SKM-1 (cell line): ENCODE data around the gene BARHL2.

Source experiments
- DNase-seq: peaks from one replicate; lab custom pipeline; 2025; ENCODE audit not compliant: unreplicated experiment; lab: John Stamatoyannopoulos, UW

BARHL2 gene

GRCh38 chr1:90716552-90717355, at the start of gene BARHL2:
Gene BARHL2, minus strand, starts transcription at chr1:90717302. Its CDS starts 107 bp downstream, at chr1:90717195.
- DNase-seq, result no peak

GRCh38 chr1:90763930-90764329, 46.8 kb upstream of the BARHL2 start:
- no peak for DNase-seq

GRCh38 chr1:90763506-90763905, 46.4 kb upstream of the BARHL2 start:
- DNase-seq, result no peak

- DNase-seq, result no peak
Observed at GRCh38 chr1:90761781-90762589, 44.9 kb upstream of the BARHL2 start.

- no peak for DNase-seq
Observed at GRCh38 chr1:90761156-90761555, 44.1 kb upstream of the BARHL2 start.

- DNase-seq, result no peak
Observed at GRCh38 chr1:90753556-90753955, 36.5 kb upstream of the BARHL2 start.

GRCh38 chr1:90748668-90749067, 31.6 kb upstream of the BARHL2 start:
- DNase-seq, result no peak

- no peak for DNase-seq
Observed at GRCh38 chr1:90746857-90747256, 29.8 kb upstream of the BARHL2 start.

- DNase-seq, result no peak
Observed at GRCh38 chr1:90745972-90746371, 28.9 kb upstream of the BARHL2 start.

GRCh38 chr1:90732136-90732535, 15.0 kb upstream of the BARHL2 start:
- no peak for DNase-seq

- no peak for DNase-seq
Observed at GRCh38 chr1:90731382-90732050, 14.4 kb upstream of the BARHL2 start.

- no peak for DNase-seq
Observed at GRCh38 chr1:90730243-90731022, 13.3 kb upstream of the BARHL2 start.

GRCh38 chr1:90729504-90730242, 12.6 kb upstream of the BARHL2 start:
- DNase-seq, result no peak

GRCh38 chr1:90728502-90729287, 11.6 kb upstream of the BARHL2 start:
- no peak for DNase-seq

- no peak for DNase-seq
Observed at GRCh38 chr1:90727917-90728501, 10.9 kb upstream of the BARHL2 start.

GRCh38 chr1:90726986-90727480, 9.9 kb upstream of the BARHL2 start:
- no peak for DNase-seq

GRCh38 chr1:90726425-90726985, 9.4 kb upstream of the BARHL2 start:
- no peak for DNase-seq

GRCh38 chr1:90725657-90726424, 8.7 kb upstream of the BARHL2 start:
- no peak for DNase-seq
